Stimulated activated CD4-positive, alpha-beta T cell treated with anti-CD3 and anti-CD28 coated beads, Interleukin-15, amount 100 ng/mL, for 24 hours (primary cell): ENCODE data around the gene RAB35.

Source experiments
- DNase-seq: peaks from one replicate; pipeline ENCODE4 v3.0.0-alpha.2; 2020

Gene RAB35

DNA sequence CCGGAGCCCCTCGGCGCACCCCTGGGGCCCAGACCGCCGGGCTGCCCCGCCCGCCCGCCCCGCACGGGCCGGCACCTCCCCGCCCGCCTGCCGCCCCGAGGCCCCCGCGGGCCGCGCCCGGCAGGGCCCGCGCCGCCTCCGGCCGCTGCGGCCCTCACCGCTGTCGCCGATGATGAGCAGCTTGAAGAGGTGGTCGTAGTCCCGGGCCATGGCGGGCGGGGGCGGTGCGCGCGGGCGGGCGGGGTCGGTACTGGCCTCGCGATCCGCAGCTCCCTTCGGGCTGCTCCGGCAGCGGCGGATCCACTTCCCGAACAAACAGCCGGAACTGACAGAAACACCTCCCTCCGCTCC is at the start of gene RAB35:
RAB35 (minus strand) TSS at position 313 of the 351 bp plus-strand sequence; CDS start at position 210, 103 bp downstream.
- DNase-seq: no peak

DNA sequence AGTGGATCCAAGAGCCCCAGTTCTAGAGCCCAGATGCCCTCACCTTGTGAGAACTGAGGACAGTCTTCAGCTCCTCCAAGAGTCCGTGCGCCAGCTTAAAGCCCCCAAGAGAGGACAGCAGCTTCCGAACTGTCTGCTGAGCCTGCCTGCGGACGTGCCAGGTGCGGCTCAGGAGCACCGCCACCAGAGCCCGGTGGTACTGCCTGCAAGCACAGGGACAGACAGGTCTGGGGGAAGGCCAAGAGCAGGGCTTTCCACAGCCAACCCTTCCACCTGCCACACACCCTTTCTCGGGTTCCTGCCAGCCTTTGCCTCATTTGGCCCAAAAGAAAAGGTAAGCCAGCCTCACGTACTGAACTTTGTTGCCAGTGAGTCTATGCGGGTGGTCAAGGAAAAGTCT is 47.7 kb upstream of the RAB35 start:
- DNase-seq: no peak

DNA sequence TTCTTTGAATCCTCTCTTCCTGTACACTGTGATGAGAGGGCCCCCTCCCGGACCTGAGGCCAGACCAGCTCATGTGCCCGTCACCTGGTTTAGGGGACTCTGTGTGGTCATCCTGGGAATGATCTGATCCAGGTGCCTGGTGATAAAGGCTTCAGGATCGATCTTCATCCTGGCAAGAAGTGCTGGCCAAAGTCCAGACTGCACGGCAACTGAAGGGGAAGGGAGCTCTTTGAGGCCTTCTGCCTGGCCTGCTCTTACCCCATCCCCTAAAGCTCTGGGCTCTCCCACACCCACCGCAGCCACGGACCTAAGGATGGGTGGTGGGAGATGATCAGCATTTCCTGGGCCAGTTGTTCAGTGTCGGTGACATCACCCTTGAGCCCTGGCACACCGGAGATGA is 46.2 kb upstream of the RAB35 start:
- no peak for DNase-seq

- no peak for DNase-seq
These were observed 45.3 kb upstream of the RAB35 start for GRCh38 chr12:120161852-120162251.

- DNase-seq: no peak
These were observed 43.1 kb upstream of the RAB35 start for GRCh38 chr12:120159509-120160237.

GRCh38 chr12:120158351-120158750 is 41.8 kb upstream of the RAB35 start:
- DNase-seq: no peak

DNA sequence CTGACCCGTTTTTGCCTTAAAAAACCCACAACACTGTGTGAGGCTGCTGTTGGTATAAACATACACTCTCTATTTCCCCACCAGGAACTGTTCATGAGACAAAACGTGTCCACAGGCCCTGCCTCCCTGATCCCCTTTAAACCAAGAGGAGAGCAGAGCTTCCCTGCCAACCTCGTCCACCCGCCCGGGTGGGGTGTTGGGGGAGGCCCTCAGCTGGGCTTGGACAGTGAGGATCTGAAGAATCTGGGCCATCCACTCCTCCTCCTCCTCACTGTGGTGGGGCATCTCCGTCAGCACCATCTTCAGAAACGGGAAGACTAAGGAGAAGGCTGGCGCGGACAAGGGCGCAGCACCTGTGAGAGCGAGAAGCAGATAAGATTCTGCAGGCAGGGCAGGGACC is 41.1 kb upstream of the RAB35 start:
- DNase-seq: no peak

DNA sequence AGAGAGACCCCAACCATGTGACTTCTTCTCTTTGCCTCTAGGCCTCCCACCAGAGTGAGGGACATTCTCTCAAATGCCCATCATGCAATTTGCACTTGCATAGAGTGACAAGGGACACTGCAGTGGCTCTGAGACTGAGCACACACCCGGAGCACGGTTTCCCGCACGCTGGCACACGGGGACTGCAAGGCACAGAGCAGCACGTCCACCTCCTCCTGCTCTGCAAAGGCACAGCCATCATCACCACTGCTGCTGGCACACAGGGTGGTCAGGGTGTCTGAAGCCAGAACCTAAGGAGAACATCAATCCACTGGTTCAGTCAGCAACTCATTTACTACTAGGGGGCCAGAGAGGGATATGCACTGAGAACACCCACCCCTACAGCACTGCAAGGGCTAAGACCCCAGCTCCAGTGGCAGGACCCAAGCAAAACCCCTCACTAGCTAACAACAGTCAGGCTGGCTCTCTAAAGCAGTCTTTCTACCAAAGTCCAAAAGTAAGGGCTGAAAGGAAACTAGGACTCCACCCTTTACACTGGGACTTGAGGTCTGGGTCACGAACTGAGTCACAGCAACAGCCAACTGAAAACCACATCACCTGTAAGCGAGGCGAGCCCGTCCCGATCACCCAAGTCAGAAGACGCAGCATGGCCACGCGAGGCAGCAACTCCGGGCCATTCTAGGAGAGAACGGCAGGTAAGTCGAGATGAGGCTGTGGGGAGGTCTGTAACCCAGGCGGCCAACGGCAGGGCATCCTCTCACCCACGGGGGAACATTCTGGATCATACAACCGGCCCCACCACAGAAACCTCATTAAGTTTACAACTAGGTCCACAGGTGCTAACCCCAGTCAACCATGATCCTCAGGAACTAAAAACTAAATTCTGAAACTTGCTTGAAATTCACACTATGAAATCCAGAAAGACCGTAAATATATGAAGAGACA is 40.0 kb upstream of the RAB35 start:
- DNase-seq: no peak

- no peak for DNase-seq
These were observed 38.5 kb upstream of the RAB35 start for GRCh38 chr12:120155072-120155471.

DNA sequence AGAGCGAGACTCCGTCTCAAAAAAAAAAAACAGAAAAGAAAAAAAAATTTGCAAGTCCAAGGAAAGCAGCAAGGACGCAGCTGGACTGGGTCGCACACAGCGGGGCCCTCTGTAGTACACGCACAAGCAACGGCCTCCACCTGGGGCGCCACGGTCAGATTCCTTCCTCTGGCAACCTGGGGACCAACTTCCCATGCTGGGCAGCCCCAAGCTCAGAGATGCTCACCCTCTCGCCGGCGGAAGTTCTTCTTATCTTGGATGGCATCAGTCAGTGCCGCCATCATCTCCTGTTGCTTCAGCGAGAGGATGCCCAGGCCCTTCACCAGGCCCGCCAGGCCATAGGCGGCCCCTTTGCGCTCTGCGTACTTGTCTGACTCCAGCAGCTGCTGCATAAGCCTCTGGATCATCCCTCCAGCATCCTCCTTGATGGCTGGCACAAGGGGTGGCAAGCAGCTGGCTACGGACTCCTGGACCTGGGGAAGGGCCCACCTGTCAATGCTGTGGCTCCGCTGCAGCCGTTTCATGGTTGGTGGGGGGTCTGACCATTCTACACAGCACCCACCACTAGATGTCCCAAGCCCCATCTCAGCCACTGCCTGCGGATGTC is 34.5 kb upstream of the RAB35 start:
- no peak for DNase-seq

DNA sequence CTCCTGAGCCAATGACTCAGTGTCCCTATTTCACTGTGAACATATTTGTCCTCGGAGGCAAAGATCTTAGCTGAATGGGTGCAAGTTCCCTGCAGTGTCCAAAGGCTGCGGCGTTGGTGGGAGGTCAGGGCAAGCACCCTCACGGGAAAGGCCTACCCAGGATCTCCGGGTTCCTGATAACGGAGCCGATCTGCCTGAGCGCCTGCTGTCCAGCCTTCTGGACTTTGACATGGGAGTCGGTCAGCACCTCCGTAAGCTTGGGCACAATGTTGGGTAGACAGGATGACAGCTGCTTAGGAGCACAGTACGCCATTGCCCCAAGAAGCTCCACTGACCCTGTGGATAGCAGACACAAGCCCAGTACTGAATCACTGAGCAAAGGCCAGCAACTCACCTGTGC is 31.5 kb upstream of the RAB35 start:
- no peak for DNase-seq

DNA sequence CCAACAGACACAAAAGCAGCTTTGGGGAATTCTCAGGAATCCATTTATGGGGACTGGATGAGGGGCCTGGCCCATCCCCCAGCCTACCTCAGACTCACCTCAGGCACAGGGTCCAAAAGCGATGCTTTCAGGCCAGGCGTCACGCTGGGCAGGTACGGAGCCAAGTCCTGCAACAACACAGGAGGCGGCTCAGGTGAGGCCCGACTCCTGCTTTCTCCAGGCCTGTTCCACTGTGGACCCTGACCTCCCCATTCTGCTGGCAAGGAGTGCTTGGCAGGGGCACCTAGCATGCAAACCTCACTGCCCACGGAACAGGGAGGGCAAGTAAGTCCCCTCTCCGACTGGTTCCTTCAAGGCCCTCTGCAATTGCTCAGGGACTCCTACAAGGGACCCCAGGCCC is 28.6 kb upstream of the RAB35 start:
- DNase-seq: no peak

GRCh38 chr12:120144215-120144614 is 27.7 kb upstream of the RAB35 start:
- DNase-seq: no peak

DNA sequence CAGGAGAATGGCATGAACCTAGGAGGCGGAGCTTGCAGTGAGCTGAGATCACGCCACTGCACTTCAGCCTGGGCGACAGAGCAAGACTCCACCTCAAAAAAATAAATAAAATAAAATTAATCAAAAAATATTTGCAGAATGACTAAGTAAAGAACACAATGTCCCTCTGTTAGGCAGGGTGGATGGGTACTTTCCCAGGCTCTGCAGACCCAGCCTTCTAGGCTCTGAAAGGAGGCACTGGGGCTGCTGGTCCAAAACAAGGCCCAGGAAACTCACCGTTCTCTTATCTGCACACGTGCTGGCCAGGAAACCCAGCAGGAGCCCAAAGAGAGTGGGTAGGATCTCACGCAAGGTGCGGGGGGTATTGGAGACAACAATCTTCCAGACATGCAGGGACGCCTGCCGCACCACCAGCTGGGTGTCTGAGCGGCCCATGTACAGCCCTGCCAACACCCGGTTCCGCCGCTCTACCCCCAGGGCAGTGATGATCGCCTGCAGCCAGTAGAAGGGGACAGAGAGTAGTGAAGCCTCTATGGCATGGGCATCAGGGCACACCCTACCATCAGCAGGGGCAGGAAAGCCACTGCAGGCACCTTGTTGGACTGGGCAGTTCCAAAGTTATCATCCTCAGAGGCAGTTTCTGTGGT is 25.8 kb upstream of the RAB35 start:
- DNase-seq: no peak

DNA sequence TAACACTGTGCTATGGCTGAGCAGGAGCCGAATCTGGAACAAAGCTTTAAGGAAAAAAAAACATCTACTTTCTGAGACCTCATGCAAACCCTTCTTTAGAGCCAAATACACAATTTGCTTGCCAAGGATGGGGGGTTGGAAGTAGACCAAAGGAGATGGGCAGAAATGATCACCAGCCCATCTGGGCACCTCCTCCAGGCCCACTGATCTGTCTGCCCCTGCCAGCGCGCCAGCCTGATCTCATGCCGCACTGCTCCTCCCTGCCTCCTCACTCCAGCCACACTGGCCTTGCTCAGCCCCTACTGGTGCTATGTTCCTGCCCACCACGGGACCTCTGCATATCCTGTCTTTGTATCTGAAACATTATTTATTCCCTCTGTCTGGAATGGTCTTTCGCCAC is 24.8 kb upstream of the RAB35 start:
- no peak for DNase-seq

GRCh38 chr12:120140603-120141002 is 24.1 kb upstream of the RAB35 start:
- no peak for DNase-seq

GRCh38 chr12:120139958-120140357 is 23.4 kb upstream of the RAB35 start:
- DNase-seq: no peak

DNA sequence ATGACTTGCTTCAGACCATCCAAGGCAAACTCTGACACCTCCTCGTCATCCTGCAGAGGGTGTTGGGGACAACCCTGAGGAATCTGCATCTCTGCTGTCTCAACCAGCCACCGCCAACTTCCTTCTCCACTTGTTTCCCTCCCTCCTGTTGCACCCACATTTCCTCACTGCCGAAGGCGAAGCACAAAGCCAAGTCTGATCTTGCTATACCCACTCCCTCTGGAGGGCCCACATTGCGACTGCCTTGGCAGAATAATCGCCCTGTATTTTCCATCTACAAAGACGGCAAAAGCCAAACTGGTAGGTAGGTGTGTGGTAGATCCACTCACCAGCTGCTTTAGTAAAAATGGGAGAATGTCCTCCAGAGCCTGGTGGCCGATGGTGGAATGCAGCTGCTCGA is 21.8 kb upstream of the RAB35 start:
- no peak for DNase-seq

GRCh38 chr12:120137833-120138232 is 21.3 kb upstream of the RAB35 start:
- DNase-seq: no peak

DNA sequence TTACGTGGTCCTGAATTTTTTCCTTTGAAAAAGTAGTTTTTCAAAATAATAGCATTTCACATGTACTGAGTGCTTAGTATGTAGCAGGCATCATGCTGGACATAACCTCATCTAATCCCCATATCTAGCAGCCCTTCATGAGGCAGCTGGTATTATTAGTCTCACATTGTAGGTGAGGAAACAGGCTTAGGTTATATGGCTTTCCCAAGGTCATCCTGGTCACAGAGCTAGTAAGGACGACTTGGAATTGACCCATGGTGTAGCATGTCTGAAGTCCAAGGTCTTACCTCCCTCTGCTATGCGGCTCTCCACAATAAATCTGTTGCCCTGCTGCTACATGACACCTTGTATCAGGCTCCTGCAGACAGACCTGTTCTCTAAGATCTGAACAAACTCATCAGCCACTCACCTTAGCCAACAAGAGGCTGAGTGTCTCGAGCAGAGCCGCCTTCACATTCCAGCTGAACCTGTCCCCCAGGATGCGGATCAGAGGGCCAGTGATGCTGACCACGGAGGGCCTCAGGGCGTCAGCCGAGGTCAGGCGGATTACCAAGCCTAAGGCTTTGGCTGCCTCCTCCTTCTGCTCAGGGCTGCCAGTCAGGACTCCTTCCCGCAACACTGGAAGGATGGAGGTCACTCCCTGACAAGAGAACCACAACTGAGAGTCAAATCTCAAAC is 19.7 kb upstream of the RAB35 start:
- DNase-seq: no peak

DNA sequence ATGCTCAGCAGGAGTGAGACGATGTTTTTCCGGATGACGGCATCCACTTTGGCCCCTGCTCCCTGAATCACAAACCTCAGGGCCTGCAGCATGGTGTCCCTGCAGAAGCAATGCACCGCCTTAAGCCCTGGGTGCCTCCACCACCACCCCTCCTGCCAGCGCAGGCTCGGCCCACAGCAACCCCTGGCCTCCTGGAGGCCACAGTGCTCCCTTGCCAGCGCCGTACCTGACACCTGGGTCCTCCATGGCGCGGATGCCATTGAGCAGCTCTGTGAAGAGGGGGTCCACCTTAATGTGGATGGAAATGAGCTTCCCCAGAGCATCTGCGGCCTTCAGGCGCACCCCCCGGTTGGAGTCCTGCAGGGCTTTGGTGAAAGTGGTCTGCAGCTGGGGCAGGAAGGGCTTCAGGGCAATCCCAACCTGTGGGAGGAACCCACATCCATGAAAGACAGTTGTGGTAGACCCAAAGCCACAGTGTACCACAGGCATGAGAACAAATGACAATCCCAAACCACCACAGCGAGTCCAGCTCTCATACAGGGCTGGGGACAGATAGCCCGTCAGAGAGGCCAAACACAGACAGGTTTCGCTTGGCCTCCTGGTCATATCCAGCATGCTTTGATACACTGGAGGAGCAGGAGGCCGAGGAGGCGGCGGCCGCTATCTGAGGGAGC is 17.9 kb upstream of the RAB35 start:
- DNase-seq: no peak

GRCh38 chr12:120132863-120133385 is 16.4 kb upstream of the RAB35 start:
- DNase-seq: no peak
